Suppressor macrophage treated with lipopolysaccharide for 4 hours (primary cell): ENCODE results near the gene GASK1A.

Source experiments
- DNase-seq: peaks from one replicate; pipeline ENCODE4 v3.0.0-alpha.2; 2020

GASK1A gene

DNA sequence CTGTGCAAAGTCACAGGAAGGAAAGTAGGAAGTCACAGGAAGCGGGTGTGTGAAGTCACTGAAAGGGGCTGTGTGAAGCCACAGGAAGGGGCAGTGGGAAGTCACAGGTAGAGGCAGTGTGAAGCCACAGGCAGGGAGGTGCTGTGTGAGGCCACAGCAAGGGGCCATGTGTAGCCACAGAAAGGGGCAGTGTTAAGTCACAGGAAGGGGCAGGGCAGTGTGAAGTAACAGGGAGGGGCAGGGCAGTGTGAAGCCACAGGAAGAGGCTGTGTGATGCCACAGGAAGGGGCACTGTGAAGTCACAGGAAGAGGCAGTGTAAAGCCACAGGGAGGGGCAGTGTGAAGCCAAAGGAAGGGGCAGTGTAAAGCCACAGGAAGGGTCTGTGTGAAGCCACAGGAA lies 36.5 kb downstream of the GASK1A start:
- no peak for DNase-seq

DNA sequence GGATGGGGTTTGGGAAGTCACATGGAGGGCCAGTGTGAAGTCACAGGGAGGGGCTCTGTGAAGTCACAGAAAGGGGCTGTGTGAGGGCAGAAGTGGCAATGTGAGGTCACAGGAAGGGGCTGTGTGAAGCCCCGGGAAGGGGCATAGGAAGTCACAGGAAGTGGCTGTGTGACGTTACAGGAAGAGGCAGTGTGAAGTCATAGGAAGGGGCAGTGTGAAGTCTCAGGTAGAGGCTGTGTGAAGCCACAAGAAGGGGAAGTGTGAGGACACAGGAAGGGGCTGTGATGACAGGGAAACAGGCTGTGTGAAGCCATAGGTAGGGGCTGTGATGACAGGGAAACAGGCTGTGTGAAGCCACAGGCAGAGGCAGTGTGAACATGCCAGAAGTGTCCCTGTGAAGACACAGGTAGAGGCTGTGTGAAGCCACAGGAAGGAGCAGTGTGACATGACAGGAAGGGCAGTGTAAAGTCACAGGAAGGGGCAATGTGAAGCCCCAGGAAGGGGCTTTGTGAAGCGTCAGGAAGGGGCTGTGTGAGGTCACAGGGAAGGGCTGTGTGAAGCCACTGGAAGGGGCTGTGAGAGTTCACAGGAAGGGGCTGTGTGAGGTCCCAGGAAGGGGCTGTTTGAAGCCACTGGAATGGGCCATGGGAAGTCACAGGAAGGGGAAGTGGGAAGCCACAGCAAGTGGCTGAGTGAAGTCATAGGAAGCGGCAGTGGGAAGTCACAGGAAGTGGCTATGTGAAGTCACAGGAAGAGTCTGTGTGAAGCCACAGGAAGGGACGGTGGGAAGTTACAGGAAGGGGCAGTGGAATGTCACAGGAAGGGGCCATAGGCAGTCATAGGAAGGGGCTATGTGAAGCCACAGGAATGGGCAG lies 37.1 kb downstream of the GASK1A start:
- DNase-seq, result no peak

DNA sequence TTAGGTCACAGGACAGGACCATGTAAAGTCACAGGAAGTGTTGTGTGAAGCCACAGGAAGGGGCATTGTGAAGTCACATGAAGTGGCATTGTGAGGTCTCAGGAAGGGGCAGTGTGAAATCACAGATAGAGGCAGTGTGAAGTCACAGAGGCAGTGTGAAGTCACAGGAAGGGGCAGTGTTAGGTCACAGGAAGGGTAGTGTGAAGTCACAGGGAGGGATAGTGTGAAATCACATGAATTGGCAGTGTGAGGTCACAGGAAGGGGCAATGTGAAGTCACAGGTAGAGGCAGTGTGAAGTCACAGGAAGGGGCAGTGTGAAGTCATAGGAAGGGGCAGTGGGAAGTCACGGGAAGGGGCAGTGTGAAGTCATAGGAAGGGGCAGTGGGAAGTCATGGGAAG lies 37.9 kb downstream of the GASK1A start:
- no peak for DNase-seq

DNA sequence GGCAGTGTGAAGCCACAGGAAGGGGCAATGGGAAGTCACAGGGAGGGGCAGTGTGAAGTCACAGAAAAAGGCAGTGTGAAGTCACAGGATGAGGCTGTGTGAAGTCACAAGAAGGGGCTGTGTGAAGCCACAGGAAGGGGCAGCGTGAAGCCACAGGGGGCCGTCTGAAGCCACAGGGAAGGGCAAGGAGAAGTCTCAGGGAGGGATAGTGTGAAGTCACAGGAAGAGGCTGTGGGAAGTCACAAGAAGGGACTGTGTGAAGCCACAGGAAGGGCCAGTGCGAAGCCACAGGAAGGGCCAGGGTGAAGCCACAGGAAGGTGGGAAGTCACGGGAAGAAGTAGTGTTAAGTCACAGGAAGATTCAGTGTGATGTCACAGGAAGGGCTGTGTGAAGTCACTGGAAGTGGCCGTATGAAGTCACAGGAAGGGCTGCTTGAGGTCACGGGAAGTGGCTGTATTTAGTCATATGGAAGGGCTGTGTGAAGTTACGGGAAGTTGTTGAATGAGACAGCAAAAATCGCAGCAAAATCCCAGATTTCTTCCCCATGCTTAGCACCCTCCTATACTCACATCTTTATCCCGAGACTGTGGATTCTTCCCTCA lies 38.6 kb downstream of the GASK1A start:
- DNase-seq, result no peak

DNA sequence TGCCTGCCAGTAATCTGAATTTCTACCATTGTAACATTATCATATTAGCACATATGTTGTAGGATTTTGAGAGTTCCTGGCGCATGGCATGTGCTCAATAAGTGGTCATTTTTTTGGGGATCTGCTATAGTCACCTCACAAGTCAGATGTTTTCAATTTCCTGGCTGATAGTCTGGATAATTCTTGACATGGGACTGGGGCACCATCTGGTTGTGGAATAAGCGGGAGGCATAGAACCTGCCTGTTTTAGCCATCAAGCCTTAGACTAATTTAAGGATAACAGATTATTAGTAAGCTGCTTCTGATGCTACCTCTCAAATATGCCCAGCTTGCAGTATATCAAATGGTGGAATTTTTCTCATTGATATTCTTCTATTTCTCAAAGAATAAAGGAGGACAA lies 39.1 kb downstream of the GASK1A start:
- DNase-seq, result no peak

DNA sequence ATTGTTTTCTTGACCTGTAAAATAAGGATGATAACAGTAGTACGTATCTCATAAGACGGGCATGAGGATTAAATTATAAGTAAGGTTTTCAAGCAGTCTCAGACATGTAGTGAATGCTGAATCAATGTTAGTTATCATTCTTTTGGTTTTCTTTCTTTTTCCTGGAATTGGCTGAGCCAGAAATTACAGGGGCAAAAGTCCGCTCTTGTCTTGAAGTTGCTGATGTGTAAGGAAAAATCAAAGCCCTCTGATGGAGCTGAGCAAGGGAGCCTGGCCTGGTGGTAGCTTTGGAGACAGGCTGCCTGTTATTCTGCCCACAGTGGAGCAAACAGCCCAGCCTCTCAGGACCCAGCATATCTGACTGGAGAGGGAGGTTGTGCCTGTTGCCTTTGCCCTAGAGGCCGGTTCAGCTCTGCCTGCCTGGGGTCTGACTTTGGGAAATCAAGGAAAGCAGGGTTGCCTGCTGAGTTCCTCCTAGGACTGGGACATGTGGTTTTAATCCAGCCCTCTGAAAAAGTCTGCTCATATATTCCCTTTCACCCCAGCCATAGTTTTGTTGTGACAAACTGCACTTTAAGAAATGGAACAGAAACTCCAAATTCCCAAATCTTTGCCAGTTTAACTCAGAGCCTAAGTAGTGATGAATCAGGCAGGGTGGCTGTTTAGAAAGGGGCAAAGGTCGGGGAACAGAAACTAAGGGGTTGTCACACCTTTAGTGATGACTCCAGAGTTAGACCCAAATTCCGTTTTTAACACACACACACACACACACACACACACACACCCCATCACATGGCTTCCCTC lies 40.1 kb downstream of the GASK1A start:
- DNase-seq, result no peak

DNA sequence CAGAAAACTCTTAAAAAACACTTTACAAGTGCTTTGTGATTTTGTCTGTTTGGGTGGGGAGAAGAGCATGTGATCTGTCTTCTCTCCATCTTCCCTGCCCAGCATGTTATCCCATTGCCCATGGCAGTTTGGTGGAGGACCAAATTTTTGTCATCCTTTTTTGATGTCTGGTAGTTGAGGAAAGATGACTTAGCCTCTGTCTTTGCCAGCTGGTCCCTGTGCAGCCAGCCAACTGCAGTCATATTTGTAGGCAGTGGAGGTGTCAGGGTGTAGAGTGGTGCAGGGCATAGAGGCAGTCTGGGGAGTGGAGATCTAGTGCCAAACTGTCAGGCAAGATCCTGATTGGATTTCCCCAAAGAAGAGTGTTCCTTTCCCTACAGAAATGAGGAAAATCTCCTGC lies 40.7 kb downstream of the GASK1A start:
- DNase-seq, result no peak

DNA sequence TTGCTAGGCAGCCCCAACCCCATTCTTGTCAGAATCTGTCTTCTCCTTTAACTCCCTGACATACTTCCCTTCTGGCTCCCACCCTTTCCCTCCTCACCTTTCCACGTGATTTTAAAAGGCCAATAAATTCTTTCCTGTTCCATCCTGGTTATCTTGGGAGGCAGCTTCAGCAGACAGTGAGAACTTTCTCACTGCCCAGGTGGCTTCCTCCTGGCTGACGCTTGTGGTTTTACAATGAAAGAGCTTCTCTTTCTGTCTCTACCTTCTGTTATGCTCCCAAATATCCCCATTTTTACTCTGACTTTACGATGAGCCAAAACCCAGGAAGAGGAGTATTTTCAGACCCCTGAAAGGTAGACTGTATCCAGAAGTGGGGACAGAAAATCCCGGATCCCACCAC lies 42.1 kb downstream of the GASK1A start:
- no peak for DNase-seq

DNA sequence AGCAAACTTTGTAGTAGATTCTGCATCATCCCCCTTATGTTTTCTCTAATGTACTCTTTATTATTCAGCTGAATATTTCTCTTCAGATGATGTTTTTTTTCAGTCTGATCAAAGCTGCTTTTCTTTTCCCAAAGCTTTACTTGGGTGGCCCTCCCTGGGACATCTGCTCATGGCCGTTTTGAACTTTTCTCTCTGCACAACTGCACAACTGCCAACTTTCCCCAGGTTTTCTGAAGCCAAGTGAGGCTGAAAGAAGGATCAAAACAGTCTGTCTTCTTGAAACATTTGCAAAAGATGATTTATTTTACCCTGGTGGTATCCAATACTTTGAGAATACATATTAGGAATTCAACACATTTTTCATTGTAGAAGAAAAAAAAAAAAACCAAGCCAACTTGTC lies 43.0 kb downstream of the GASK1A start:
- no peak for DNase-seq

DNA sequence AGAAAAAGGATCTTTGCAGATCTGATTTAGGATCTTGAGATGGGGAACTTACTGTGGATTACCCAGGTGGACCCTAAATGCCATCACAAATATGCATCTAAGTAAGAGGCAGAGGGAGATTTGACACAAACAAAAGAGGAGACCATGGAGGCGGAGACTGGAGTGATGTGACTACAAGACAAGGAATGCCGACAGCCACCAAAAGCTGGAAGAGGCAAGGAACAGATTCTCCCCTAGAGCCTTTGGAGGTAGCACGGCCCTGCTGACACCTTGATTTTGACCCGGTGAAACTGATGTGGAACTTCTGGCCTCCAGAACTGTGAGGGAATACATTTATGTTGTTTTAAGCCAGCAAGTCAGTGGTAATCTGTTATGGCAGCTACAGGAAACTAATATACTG lies 44.0 kb downstream of the GASK1A start:
- no peak for DNase-seq

DNA sequence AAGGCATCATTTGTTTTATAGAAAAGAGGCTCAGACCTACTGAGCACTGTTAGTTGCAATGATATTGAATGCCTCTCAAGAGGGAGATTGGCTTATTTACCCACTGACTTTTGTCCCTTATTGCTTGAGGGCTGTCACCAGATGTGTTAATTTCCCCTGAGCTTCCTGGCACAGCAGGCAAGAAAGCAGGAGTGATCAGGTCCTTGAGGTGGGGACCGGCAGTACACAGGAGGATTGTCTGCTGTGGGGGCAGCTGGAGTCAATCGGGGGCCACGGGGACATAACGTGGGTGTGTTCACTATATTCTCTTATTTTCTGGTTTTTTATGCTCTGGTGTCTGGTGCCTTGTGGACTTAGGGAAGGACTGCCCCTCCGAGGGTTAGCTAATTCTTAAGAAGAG lies 44.6 kb downstream of the GASK1A start:
- no peak for DNase-seq

DNA sequence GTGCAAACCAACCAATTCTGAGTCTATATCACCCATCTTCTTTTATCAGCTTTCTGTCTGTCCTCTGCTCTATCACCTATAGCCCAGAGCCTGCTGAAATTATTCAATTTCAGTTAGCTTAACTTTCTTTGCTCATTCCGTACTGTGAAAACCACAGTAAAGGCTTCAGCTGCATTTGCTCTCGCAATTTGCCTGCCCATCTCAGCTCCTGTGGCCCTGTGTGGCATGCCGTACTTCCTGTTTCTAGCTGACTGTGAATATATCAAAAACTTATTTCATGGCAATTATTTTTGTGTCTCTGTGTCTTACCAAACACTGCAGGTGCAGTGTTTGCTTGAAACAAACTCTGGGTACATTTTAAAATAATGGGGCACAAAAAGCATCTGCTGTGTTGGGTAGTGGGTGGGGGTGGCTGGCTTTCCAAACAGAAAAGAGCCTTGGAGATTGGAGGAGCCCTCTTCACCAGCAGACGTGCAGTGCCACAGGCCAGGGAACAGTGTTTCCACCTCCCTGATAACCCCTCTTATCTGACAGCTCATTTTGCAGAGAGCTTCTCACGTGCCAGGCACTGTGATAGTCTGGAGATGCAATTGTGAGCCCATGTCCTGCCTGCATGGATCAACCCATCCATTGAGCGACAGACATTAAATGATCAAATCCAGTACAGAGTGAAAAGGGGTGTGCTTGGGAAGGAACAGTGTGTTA lies 45.2 kb downstream of the GASK1A start:
- DNase-seq, result peak; percentile 27

DNA sequence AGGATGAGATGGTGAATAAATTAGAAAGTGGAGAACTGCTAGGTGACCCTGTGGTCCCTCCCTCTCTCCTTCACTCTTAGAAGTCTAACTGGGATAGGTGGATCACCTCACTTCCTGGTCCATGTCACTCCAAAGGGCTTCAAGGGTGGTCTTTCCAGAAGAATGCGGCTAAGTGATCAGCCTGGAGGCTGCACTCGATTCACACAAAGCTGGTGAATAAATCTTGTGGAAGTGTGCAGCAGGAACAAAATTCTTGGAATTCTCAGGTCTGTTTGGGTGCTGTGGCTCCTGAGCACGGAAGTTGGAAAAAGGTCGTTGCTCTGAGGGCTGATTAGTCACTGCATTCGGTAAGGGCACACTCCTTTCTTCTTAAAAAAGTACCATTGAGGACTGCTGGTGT lies 46.3 kb downstream of the GASK1A start:
- DNase-seq, result no peak

DNA sequence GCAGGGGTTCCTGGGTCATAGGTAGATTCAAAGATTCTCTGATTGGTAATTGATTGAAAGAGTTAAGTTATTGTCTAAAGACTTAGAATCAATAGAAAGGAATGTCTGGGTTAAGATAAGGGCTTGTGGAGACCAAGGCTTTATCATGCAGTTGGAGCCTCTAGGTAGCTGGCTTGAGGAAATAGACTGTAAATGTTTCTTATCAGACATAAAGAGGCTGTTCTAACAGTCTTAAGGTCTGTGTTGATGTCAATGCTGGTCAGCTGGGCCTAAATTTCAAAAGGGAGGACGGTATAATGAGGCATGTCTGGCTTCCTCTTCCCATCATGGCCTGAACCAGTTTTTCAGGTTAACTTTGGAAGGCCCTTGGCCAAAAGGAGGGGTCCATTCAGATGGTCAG lies 48.9 kb downstream of the GASK1A start:
- no peak for DNase-seq

DNA sequence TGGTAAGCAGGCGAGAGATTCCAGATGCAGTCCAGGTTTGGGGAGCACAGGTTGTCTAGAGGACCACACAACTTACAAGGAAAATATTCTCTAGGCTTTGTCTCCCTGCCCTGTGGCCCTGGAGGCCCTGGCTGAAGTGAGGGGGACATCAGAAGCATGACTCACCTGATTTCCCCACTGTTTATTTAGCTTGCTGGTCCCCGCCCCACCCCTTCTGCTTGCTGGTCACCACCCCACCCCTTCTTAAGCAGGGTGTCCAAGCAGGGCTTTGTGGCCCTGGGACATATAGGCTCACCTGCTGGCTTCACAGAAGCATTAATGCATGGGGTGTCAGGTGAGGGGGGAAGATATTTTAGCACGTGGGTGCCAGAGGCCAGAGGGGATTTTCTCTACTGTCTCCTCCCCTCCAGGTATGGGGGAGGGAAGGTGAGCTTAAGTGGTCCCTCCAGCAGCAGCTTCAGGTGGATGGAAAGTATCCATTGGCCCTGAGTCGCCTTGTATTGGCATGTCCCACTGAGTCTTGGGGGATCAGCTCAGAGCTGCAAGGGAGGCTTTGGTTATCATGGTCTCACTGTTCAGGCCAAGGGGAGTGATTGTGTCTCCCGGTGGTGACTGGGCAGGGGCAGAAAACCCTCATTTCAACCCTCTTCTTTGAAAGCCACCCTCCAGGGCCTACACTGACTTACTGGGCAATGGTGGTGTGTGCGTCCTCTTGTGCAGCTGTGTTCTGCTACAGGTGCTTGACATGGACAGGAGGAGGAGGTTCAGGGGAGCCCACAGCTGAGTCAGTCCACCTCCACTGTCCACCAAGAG lies 49.8 kb downstream of the GASK1A start:
- no peak for DNase-seq

DNA sequence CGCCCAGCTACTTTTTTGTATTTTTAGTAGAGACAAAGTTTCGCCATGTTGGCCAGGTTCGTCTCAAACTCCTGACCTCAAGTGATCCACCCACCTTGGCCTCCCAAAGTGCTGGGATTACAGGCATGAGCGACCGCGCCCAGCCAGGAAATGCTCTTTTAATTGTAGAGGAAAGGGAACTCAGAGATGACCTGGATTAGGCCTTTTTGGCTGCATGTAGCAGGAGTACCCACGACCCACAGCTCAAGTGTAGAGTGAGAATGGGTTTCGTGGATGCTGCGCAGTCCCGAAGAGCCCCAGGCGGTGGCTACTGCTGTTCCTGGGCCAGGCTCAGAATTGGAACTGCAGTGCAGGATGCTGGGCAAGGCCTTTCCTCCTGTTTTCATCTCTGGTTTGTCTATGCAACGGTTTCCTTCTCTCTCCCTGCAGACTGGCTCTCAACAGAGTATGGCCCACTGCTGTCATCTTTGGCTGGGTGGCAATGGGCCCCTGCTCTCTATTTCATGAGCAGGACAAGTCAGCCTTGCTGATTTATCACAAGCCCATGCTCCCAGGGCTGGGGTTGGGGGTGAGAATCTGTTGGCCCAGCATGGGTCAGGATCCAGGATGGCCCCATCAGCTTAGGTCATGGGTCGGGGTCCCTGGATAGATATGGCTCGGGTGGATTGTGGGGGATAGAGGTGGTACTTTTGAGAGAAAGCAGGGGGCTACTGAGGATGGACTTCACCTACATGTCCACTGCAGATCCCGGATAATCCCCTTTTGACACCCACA lies 51.2 kb downstream of the GASK1A start:
- DNase-seq, result no peak

DNA sequence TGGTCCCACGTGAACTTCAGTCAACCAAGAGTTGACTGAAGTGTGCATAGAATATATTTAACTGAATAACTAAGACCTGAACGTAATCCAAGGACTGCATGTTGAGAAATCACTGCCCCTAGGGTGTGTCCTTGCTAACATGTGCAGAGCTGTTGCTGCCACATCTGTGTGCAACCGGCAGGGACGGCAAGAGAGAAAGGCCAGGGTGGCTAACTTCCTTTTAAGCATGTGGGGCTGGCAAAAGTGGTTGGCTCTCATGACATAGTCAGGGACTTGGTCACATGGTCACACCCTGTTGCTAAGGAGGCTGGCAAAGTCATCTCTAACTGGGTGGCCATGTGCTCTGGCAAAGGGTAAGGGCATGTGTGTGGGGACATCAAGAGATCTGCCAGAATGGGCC lies 52.4 kb downstream of the GASK1A start:
- peak; percentile 39 for DNase-seq

DNA sequence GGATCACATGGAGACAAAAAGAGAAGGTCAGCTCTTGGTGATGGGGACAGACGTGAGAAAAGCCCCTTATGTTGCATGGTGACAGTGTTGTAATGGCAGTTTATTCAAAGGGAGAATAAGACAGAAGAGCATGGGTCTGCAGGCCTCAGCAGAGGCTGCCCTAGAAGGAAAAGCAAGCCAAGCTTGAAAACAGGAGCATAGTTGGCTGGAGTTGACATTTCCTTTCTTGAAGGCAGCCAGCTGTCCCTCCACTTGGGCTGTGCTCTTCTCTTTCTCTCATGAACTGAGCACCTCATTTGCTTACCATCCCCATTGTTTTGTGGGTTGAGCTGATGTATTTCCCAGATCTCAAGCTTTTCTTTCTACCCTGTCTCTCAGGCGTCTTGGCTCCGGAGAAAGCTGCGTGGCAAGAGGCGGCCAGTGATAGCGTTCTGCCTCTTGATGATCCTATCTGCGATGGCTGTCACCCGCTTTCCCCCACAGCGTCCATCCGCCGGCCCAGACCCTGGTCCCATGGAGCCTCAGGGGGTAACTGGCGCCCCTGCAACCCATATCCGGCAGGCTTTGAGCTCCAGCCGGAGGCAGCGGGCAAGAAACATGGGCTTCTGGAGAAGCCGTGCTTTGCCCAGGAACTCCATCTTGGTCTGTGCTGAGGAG lies 52.9 kb downstream of the GASK1A start:
- DNase-seq, result no peak

DNA sequence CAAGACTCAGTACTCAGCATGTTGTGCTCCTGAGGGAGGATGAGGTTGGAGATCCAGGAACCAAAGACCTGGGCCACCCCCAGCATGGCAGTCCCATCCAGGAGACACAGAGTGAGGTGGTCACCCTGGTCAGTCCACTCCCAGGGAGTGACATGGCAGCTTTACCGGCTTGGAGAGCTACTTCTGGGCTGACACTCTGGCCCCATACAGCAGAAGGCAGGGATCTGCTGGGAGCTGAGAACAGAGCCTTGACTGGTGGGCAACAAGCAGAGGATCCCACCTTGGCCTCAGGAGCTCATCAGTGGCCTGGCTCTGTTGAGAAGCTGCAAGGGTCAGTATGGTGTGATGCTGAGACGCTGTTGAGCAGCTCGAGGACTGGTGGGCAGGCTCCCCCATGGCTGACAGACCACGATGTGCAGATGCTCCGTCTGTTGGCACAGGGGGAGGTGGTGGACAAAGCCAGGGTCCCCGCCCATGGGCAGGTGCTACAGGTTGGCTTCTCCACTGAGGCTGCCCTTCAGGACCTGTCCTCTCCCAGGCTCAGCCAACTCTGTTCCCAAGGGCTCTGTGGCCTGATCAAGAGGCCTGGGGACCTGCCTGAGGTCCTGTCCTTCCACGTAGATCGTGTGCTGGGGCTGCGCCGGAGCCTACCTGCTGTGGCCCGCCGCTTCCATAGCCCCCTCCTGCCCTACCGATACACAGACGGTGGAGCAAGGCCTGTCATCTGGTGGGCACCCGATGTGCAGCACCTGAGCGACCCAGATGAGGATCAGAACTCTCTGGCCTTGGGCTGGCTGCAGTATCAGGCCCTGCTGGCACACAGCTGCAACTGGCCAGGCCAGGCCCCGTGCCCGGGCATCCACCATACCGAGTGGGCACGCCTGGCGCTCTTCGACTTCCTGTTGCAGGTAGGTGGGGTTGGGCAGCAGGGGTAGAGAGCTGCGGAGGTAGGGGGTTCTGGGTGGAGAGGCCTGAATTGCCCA lies 53.8 kb downstream of the GASK1A start:
- no peak for DNase-seq

DNA sequence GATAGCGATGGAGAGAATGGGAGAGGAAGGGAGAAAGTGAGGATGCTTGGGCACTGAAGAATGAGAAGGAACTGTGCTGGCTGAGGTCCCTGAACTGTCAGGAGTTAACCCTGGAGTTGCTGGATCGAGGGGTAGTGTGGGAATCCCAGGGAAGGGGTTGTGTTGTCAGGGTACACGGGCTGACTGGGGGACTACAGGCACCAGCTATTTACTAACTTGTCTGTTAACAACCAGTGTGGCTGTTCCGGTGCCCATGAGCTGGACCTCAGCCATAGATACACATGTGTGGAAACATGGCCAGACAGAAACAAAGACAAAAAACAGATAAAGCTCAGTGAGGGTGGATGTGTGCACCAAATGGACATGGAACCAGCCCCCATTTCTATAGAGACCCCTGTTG lies 55.1 kb downstream of the GASK1A start:
- no peak for DNase-seq
